Muscle layer of duodenum (tissue), 2 donors: ENCODE data around the gene STRIP1.

ENCODE experiments used
- H3K27ac ChIP-seq: one replicate; pipeline ENCODE4 v1.7.0; 2013; ENCODE audit warnings: mild to moderate bottlenecking, low read length
- H3K27me3 ChIP-seq: one replicate; pipeline ENCODE4 v1.7.0; 2013; ENCODE audit warnings: low read depth, mild to moderate bottlenecking, control low read depth, low read length
- H3K36me3 ChIP-seq, 2 donors: one replicate each; pipeline ENCODE4 v1.7.0; 2013; ENCODE audit warnings: low read length in 2 of 2, control low read depth in 1 of 2, mild to moderate bottlenecking in 1 of 2; ENCODE audit not compliant: insufficient read depth in 2 of 2, control insufficient read depth in 1 of 2
- H3K4me1 ChIP-seq, 2 donors: one replicate each; pipeline ENCODE4 v1.7.0; 2013; ENCODE audit warnings: low read length in 2 of 2, mild to moderate bottlenecking in 2 of 2, control low read depth in 1 of 2, moderate library complexity in 1 of 2; ENCODE audit not compliant: insufficient read depth in 2 of 2, control insufficient read depth in 1 of 2
- H3K4me3 ChIP-seq, 2 donors: one replicate each; pipeline ENCODE4 v1.7.0; 2013; ENCODE audit warnings: low read length in 2 of 2, low read depth in 1 of 2, mild to moderate bottlenecking in 1 of 2
- H3K9me3 ChIP-seq, 2 donors: one replicate each; pipeline ENCODE4 v1.7.0; 2013; ENCODE audit warnings: low read length in 2 of 2, control low read depth in 1 of 2, mild to moderate bottlenecking in 1 of 2; ENCODE audit not compliant: control insufficient read depth in 1 of 2
- donor health status: healthy.

Gene STRIP1

DNA sequence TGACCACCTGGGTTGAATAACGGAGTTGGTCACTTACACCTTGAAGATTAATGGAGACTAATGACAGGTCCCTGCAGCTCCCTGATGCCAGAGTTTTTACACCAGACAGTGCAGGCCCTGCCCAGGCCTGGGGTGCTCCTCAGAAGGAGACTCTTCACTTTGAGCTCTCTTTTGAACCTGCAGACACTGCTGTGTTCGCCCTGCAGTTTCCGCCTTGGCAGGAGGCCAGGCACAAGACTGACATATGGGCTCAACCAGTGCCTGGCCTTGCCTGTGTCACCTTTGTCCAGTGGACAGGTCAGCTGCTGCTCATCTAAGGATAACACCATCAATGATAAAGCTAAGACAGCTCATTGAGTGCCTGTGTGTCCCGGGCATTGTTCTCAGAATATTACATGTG is 5.2 kb downstream of the STRIP1 start:
- peaks cover 66 to 70% of the 10 kb centered on the region in 2 donors for H3K36me3 ChIP-seq
- no peak overlapping the region for H3K27ac ChIP-seq
- H3K4me3 ChIP-seq, result no peak overlapping the region
- no peaks in the 10 kb centered on the region for H3K9me3 ChIP-seq
- peaks cover 7 to 16% of the 10 kb centered on the region in 2 donors for H3K4me1 ChIP-seq
- no peaks in the 10 kb centered on the region for H3K27me3 ChIP-seq

DNA sequence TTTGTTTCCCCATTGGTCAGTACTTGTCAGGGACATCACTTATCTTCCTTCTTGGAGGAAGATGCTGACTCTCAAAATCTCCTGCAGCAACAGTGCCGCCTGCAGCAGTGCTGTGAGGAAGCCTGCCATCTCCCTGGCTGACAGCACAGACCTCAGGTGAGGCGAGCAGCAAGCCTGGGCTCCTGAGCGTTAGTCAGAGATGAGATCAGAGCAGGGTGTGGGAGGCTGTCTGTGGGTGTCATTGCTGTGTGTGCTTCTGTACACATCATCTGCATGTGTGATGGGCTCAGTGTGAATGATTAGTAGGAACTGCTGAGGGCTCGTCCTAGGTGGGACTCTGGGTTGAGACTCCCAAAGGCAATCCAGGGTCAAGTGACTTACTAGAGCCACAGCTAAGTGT is 6.1 kb downstream of the STRIP1 start:
- H3K27ac ChIP-seq, result no peak overlapping the region
- peaks cover 74 to 79% of the 10 kb centered on the region in 2 donors for H3K36me3 ChIP-seq

DNA sequence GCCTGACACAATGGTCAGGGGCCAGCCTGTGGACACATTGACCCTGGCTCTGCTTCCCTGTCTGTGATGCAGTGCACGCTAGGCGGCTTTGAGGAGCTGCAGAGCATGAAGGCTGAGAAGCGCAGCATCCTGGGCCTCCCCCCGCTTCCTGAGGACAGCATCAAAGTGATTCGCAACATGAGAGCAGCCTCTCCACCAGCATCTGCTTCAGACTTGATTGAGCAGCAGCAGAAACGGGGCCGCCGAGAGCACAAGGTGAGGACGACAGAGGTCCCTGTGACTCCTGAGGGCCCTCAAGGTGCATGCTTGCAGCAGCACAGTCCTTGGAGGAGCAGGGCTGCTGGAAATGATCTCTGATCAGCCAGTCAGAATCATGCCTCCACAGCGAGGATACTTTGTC is 8.6 kb downstream of the STRIP1 start:
- H3K4me3 ChIP-seq, result no peak overlapping the region
- no peaks in the 10 kb centered on the region for H3K27me3 ChIP-seq
- no peaks in the 10 kb centered on the region for H3K4me1 ChIP-seq
- peaks cover 88 to 97% of the 10 kb centered on the region in 2 donors for H3K36me3 ChIP-seq
- no peaks in the 10 kb centered on the region for H3K9me3 ChIP-seq
- no peak overlapping the region for H3K27ac ChIP-seq

More for the DNA sequence above, 6.1 kb downstream of the STRIP1 start:
- Histone ChIP-seq H3K27me3 (no peaks in the 10 kb centered on the region), H3K4me3 (no peak overlapping the region), H3K4me1 (peaks cover 4 to 11% of the 10 kb centered on the region in 2 donors), H3K9me3 (no peaks in the 10 kb centered on the region)

DNA sequence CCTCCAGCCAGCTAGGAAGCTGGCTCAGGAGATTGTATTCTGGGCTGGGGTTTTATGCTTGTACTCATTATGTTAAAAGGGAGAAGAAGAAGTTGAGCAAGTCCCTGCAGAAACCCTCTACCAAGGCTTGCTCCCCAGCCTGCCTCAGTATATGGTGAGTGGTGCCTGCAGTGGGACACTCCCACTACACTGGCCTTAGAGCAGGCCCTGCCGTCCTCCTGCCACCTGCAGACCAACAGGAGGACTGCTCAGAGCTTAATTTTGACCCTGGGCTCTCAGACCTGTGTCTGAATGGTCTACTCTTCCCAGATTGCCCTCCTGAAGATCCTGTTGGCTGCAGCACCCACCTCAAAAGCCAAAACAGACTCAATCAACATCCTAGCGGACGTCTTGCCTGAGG is 13.0 kb downstream of the STRIP1 start:
- peaks cover 86 to 97% of the 10 kb centered on the region in 2 donors for H3K36me3 ChIP-seq
- H3K27ac ChIP-seq, result no peak overlapping the region
- no peaks in the 10 kb centered on the region for H3K9me3 ChIP-seq
- peaks cover 0 to 17% of the 10 kb centered on the region in 2 donors for H3K4me1 ChIP-seq
- H3K4me3 ChIP-seq, result no peak overlapping the region
- H3K27me3 ChIP-seq, result no peaks in the 10 kb centered on the region

DNA sequence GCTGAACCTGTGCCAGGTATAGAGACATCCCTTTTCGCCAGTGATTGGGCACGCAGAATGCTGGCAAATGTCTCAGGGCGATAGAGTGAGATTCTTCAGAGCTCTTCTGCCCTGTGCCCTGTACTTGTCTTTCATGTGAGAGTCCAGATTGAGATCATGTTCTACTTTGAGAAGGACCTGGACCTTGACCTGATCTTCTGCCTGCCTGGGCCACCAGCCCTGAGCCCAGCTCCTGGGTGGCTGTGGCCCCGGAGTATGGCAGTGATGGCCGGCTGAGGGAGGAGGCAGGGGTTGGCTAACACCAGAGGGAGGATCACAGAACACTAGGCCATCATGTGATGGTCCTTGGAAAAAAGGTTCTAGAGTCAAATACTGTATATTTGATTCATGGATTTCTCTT is 13.8 kb downstream of the STRIP1 start:
- peaks cover 0 to 17% of the 10 kb centered on the region in 2 donors for H3K4me1 ChIP-seq
- H3K36me3 ChIP-seq, result peaks cover 85 to 97% of the 10 kb centered on the region in 2 donors
- H3K9me3 ChIP-seq, result no peaks in the 10 kb centered on the region
- H3K27ac ChIP-seq, result no peak overlapping the region
- no peaks in the 10 kb centered on the region for H3K27me3 ChIP-seq
- H3K4me3 ChIP-seq, result no peak overlapping the region

DNA sequence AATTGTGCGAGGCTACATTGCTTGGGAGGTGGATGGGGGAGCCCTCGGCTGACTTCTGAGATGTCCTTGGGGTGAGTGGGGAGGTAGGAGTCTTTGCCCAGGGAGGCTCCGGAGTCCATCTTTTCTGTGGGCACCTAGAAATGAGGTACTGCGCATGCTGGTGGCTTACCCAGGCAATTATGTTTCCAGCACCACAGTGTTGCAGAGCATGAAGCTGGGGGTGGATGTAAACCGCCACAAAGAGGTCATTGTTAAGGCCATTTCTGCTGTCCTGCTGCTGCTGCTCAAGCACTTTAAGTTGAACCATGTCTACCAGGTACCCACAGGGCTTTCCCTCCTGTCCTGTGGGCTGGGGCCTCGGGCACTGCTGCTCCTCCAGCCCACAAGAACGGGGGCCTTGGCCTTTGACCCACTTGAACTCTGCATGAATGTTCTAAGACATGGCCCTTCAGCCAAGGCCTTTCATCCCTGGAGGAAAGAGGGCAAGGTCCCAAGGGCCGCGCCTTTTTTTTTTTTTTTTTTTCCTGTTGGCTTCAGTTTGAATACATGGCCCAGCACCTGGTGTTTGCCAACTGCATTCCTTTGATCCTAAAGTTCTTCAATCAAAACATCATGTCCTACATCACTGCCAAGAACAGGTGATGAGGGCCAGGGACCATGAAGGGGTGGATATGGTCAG is 14.6 kb downstream of the STRIP1 start:
- Histone ChIP-seq H3K36me3 (peaks cover 85 to 96% of the 10 kb centered on the region in 2 donors), H3K27me3 (no peaks in the 10 kb centered on the region), H3K9me3 (no peaks in the 10 kb centered on the region), H3K4me3 (no peak overlapping the region), H3K27ac (no peak overlapping the region), H3K4me1 (peaks cover 0 to 17% of the 10 kb centered on the region in 2 donors)

DNA sequence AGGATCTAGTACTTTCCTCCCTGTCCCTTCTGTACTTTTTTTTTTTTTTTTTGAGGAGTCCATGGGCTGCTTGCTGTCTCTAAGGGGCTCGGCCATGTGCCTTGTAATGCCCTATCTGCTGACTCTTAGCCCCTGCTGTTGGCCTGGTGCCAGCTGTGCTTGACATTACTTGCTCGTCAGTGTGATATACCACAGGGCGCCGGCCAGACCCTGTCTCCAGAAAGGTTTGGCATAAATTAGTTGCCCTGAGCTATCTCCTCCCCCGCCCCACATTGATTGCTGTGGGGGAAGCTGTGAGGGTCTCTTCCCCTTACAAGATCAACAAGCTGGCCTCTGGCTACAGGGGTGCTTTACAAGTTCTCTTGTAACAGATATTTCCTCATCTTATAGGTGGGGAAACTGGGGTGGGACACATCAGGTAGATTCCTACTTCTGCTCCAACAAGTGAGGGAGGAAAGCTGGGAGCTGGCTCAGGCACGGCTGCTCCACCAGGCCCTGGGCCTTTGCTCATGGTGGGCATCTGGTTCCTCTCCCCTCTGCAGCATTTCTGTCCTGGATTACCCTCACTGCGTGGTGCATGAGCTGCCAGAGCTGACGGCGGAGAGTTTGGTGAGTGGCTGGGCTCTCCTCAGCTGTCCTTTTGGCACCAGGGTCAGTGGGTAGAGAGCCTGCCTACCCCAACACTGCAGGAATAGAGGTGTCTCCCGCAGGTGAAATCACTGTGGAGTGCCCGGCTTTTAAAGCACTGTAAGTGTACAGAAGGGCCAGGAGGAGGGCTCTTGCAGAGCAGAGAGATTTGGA is 15.6 kb downstream of the STRIP1 start:
- Histone ChIP-seq H3K4me3 (no peak overlapping the region), H3K4me1 (peaks cover 0 to 17% of the 10 kb centered on the region in 2 donors), H3K9me3 (no peaks in the 10 kb centered on the region), H3K27me3 (no peaks in the 10 kb centered on the region), H3K36me3 (peaks cover 85 to 96% of the 10 kb centered on the region in 2 donors), H3K27ac (peak overlapping the region; percentile 27)

DNA sequence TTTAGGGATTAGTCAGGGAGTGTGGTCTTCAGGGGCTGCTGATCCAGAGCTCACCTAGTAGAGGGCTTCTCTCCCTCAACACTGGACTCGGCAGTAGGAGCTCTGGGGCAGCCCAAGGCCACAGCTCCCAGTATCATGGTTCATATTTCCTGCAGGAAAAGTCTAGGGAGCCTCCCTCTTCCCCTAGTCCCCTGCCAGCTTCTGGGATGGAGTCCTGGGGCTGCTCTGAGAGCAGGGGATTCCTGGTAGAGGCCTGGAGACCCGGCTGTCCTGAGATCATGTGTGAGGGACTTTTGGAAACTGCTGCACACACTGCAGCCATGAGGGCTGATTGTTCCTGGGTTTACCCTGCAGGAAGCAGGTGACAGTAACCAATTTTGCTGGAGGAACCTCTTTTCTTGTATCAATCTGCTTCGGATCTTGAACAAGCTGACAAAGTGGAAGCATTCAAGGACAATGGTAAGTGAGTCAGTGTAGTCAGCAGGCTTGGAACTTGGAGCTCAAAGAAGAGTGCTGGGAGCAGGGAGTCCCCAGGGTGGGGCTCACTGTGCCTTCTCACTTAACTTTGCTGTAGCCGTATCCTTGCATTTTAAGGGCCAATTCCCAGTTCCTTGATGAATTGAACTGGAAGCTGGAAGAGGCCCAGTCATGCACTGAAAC is 16.3 kb downstream of the STRIP1 start:
- H3K27me3 ChIP-seq, result no peaks in the 10 kb centered on the region
- H3K9me3 ChIP-seq, result no peaks in the 10 kb centered on the region
- no peak overlapping the region for H3K4me3 ChIP-seq
- peaks cover 0 to 19% of the 10 kb centered on the region in 2 donors for H3K4me1 ChIP-seq
- H3K36me3 ChIP-seq, result peaks cover 85 to 97% of the 10 kb centered on the region in 2 donors
- H3K27ac ChIP-seq, result peak overlapping the region; percentile 27

DNA sequence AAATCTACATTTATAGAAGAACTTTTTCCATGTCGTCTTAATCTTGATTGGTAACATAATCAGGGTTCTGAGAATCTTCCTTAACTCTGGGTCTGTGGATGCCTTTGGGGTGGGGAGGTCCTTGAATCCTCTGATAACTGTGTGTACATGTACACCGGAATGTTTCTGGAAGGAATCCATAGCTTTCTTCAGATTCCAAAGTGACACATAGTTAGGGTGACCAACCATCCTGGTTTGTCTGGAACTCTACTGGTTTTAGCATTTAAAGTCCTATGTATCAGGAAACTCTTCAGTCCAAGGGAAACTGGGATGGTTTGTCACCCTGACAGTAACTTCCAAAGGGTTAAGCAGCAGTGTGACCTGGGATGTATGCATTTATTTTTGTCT is 16.8 kb downstream of the STRIP1 start:
- no peaks in the 10 kb centered on the region for H3K27me3 ChIP-seq
- H3K27ac ChIP-seq, result no peak overlapping the region
- H3K4me1 ChIP-seq, result peaks cover 0 to 20% of the 10 kb centered on the region in 2 donors
- H3K4me3 ChIP-seq, result no peak overlapping the region
- no peaks in the 10 kb centered on the region for H3K9me3 ChIP-seq
- H3K36me3 ChIP-seq, result peaks cover 87 to 96% of the 10 kb centered on the region in 2 donors

DNA sequence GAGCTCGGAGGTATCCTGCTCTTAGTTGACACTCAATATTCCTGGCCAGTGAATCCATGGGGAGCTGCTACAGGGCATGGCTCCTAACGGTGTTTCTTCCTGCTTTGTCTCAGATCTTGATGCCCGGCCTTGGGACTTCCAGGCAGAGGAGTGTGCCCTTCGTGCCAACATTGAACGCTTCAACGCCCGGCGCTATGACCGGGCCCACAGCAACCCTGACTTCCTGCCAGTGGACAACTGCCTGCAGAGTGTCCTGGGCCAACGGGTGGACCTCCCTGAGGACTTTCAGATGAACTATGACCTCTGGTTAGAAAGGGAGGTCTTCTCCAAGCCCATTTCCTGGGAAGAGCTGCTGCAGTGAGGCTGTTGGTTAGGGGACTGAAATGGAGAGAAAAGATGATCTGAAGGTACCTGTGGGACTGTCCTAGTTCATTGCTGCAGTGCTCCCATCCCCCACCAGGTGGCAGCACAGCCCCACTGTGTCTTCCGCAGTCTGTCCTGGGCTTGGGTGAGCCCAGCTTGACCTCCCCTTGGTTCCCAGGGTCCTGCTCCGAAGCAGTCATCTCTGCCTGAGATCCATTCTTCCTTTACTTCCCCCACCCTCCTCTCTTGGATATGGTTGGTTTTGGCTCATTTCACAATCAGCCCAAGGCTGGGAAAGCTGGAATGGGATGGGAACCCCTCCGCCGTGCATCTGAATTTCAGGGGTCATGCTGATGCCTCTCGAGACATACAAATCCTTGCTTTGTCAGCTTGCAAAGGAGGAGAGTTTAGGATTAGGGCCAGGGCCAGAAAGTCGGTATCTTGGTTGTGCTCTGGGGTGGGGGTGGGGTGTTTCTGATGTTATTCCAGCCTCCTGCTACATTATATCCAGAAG is 19.4 kb downstream of the STRIP1 start:
- H3K4me1 ChIP-seq, result peaks cover 0 to 23% of the 10 kb centered on the region in 2 donors
- H3K36me3 ChIP-seq, result peaks cover 83 to 86% of the 10 kb centered on the region in 2 donors

More for the DNA sequence above, 19.4 kb downstream of the STRIP1 start:
- Histone ChIP-seq H3K27me3 (no peaks in the 10 kb centered on the region), H3K9me3 (no peaks in the 10 kb centered on the region), H3K27ac (no peak overlapping the region), H3K4me3 (no peak overlapping the region)
